SJCRH30 (cell line): ENCODE data around the gene USP17L28. TPM values are rescaled to one million over a fixed set of nuclear protein-coding genes. Genes with fewer than 3 reads are reported as not detected.
"Not testable (repeated sequence)": the region's sequence is repeated elsewhere in the genome, so short reads cannot be mapped to it uniquely, and the experiment has no call there.

Source experiments
- DNase-seq, 2 experiments: peaks; one replicate each; pipeline ENCODE4 v3.0.0-alpha.2; 2015 to 2020
- H3K27ac ChIP-seq: fragments of 250-450 bp; sonication (Bioruptor Pico); 2 replicates; pipeline ENCODE4 v1.5.1; 2020; ENCODE audit warnings: mild to moderate bottlenecking, moderate library complexity
- H3K27me3 ChIP-seq: fragments of 250-450 bp; sonication (Bioruptor Pico); 2 replicates; pipeline ENCODE4 v1.5.1; 2020; ENCODE audit warnings: mild to moderate bottlenecking, moderate library complexity
- H3K36me3 ChIP-seq: fragments of 250-450 bp; sonication (Bioruptor Pico); 2 replicates; pipeline ENCODE4 v1.5.1; 2020; ENCODE audit warnings: mild to moderate bottlenecking, moderate library complexity
- H3K4me1 ChIP-seq: fragments of 250-450 bp; sonication (Bioruptor Pico); 2 replicates; pipeline ENCODE4 v1.5.1; 2020; ENCODE audit warnings: mild to moderate bottlenecking, moderate library complexity
- H3K4me3 ChIP-seq: fragments of 250-450 bp; sonication (Bioruptor Pico); 2 replicates; pipeline ENCODE4 v1.5.1; 2020; ENCODE audit warnings: mild to moderate bottlenecking, moderate library complexity
- H3K9me3 ChIP-seq: fragments of 250-450 bp; sonication (Bioruptor Pico); replicated peaks from 2 replicates; pipeline ENCODE4 v1.5.1; 2020; ENCODE audit warnings: mild to moderate bottlenecking, moderate library complexity
- total RNA-seq: library from RNA; depleted of rRNA; stranded (reverse); fragments of >200 nt; shearing (Covaris generic); gene quantifications from 2 replicates; pipeline ENCODE4 v1.2.3, GENCODE V29; 2014; rRNA removed

Gene USP17L28, protein sequence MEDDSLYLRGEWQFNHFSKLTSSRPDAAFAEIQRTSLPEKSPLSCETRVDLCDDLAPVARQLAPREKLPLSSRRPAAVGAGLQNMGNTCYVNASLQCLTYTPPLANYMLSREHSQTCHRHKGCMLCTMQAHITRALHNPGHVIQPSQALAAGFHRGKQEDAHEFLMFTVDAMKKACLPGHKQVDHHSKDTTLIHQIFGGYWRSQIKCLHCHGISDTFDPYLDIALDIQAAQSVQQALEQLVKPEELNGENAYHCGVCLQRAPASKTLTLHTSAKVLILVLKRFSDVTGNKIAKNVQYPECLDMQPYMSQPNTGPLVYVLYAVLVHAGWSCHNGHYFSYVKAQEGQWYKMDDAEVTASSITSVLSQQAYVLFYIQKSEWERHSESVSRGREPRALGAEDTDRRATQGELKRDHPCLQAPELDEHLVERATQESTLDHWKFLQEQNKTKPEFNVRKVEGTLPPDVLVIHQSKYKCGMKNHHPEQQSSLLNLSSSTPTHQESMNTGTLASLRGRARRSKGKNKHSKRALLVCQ
- not detected in 2 replicates for total RNA-seq

DNA sequence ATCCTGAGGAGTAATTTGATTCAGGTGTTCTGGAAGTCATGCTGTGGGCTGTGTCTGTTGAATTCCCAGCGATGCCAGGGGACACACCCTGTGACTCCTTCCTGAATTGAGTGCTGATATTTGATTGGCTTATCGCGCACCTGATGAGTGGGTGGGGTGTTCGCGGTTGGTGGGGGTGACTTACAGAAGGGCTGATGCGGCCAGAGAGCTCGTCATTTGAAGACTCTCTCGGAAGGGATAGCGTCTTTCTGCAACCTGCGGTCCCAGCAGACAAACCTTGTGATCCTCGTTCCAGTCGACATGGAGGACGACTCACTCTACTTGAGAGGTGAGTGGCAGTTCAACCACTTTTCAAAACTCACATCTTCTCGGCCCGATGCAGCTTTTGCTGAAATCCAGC lies at the start of gene USP17L28:
Gene USP17L28, plus strand, starts transcription at position 301 of the 400 bp plus-strand sequence. Its CDS starts 0 bp downstream, at position 301.
- not testable (repeated sequence) for H3K27ac ChIP-seq, H3K4me1 ChIP-seq, H3K4me3 ChIP-seq, DNase-seq, H3K36me3 ChIP-seq, H3K9me3 ChIP-seq, H3K27me3 ChIP-seq

DNA sequence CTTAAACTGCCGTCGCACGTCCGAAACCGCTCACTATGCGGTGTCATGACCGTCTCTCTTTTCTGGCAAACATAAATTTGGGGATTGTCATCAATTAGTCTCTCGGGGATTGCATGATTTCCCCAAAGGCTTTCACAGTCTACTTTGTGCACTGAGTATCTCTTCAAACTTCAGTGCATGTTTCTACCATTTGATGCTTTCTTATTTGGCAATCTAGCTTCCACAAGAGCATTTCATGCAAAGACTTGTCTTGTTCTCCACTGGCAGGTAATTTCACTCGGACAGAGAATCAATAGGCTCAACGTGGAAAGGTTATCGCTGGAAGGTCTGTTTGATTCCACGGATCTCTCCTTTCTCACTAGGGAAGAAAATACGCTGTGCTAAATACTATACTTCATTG lies 24.5 kb upstream of the USP17L28 start:
- H3K4me1 ChIP-seq, H3K4me3 ChIP-seq, H3K27me3 ChIP-seq, DNase-seq, H3K36me3 ChIP-seq, H3K9me3 ChIP-seq, H3K27ac ChIP-seq: not testable (repeated sequence)

DNA sequence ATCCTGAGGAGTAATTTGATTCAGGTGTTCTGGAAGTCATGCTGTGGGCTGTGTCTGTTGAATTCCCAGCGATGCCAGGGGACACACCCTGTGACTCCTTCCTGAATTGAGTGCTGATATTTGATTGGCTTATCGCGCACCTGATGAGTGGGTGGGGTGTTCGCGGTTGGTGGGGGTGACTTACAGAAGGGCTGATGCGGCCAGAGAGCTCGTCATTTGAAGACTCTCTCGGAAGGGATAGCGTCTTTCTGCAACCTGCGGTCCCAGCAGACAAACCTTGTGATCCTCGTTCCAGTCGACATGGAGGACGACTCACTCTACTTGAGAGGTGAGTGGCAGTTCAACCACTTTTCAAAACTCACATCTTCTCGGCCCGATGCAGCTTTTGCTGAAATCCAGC lies 23.8 kb upstream of the USP17L28 start, which contains the start of gene USP17L24:
Gene USP17L24, plus strand, starts transcription at position 301 of the 400 bp plus-strand sequence. Its CDS starts 0 bp downstream, at position 301.
- H3K27me3 ChIP-seq, H3K9me3 ChIP-seq, H3K4me1 ChIP-seq, H3K36me3 ChIP-seq, H3K27ac ChIP-seq, H3K4me3 ChIP-seq, DNase-seq: not testable (repeated sequence)

DNA sequence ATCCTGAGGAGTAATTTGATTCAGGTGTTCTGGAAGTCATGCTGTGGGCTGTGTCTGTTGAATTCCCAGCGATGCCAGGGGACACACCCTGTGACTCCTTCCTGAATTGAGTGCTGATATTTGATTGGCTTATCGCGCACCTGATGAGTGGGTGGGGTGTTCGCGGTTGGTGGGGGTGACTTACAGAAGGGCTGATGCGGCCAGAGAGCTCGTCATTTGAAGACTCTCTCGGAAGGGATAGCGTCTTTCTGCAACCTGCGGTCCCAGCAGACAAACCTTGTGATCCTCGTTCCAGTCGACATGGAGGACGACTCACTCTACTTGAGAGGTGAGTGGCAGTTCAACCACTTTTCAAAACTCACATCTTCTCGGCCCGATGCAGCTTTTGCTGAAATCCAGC lies 19.1 kb upstream of the USP17L28 start, which contains the start of gene USP17L25:
Gene USP17L25, plus strand, starts transcription at position 301 of the 400 bp plus-strand sequence. Its CDS starts 0 bp downstream, at position 301.
- not testable (repeated sequence) for DNase-seq, H3K27ac ChIP-seq, H3K27me3 ChIP-seq, H3K9me3 ChIP-seq, H3K4me1 ChIP-seq, H3K36me3 ChIP-seq, H3K4me3 ChIP-seq

DNA sequence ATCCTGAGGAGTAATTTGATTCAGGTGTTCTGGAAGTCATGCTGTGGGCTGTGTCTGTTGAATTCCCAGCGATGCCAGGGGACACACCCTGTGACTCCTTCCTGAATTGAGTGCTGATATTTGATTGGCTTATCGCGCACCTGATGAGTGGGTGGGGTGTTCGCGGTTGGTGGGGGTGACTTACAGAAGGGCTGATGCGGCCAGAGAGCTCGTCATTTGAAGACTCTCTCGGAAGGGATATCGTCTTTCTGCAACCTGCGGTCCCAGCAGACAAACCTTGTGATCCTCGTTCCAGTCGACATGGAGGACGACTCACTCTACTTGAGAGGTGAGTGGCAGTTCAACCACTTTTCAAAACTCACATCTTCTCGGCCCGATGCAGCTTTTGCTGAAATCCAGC lies 14.3 kb upstream of the USP17L28 start, which contains the start of gene USP17L26:
Gene USP17L26, plus strand, starts transcription at position 301 of the 400 bp plus-strand sequence. Its CDS starts 0 bp downstream, at position 301.
- not testable (repeated sequence) for H3K27ac ChIP-seq, H3K4me3 ChIP-seq, H3K27me3 ChIP-seq, H3K9me3 ChIP-seq, H3K4me1 ChIP-seq, H3K36me3 ChIP-seq, DNase-seq

DNA sequence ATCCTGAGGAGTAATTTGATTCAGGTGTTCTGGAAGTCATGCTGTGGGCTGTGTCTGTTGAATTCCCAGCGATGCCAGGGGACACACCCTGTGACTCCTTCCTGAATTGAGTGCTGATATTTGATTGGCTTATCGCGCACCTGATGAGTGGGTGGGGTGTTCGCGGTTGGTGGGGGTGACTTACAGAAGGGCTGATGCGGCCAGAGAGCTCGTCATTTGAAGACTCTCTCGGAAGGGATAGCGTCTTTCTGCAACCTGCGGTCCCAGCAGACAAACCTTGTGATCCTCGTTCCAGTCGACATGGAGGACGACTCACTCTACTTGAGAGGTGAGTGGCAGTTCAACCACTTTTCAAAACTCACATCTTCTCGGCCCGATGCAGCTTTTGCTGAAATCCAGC lies 9.6 kb upstream of the USP17L28 start, which contains the start of gene USP17L5:
Gene USP17L5, plus strand, starts transcription at position 301 of the 400 bp plus-strand sequence. Its CDS starts 0 bp downstream, at position 301.
- DNase-seq, H3K4me1 ChIP-seq, H3K36me3 ChIP-seq, H3K4me3 ChIP-seq, H3K27ac ChIP-seq, H3K27me3 ChIP-seq, H3K9me3 ChIP-seq: not testable (repeated sequence)

DNA sequence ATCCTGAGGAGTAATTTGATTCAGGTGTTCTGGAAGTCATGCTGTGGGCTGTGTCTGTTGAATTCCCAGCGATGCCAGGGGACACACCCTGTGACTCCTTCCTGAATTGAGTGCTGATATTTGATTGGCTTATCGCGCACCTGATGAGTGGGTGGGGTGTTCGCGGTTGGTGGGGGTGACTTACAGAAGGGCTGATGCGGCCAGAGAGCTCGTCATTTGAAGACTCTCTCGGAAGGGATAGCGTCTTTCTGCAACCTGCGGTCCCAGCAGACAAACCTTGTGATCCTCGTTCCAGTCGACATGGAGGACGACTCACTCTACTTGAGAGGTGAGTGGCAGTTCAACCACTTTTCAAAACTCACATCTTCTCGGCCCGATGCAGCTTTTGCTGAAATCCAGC lies 4.8 kb upstream of the USP17L28 start, which contains the start of gene USP17L27:
Gene USP17L27, plus strand, starts transcription at position 301 of the 400 bp plus-strand sequence. Its CDS starts 0 bp downstream, at position 301.
- not testable (repeated sequence) for H3K4me3 ChIP-seq, H3K27me3 ChIP-seq, DNase-seq, H3K27ac ChIP-seq, H3K36me3 ChIP-seq, H3K4me1 ChIP-seq, H3K9me3 ChIP-seq

DNA sequence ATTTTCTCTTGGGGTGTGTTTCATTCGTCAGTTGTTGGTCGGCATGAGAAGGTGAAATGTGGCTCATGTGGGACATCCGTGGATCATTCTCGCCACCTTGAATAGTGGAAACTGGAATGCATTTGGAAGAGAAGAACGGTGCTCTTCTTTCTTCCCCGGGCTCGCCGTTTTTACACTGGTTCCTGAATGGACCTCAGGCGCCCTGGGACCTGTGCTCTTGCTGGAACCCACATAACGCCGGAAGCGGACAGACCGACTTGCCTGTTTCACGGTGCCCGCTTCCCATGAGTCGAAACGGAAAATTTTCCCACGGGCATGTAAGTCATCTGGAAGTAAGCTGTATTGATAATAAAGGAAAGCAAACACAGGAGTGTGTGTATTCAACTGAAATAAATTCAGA lies 2.2 kb downstream of the USP17L28 start:
- not testable (repeated sequence) for H3K27me3 ChIP-seq, H3K4me3 ChIP-seq, H3K9me3 ChIP-seq, H3K27ac ChIP-seq, H3K36me3 ChIP-seq, H3K4me1 ChIP-seq, DNase-seq

DNA sequence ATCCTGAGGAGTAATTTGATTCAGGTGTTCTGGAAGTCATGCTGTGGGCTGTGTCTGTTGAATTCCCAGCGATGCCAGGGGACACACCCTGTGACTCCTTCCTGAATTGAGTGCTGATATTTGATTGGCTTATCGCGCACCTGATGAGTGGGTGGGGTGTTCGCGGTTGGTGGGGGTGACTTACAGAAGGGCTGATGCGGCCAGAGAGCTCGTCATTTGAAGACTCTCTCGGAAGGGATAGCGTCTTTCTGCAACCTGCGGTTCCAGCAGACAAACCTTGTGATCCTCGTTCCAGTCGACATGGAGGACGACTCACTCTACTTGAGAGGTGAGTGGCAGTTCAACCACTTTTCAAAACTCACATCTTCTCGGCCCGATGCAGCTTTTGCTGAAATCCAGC lies 4.6 kb downstream of the USP17L28 start, which contains the start of gene USP17L29:
Gene USP17L29, plus strand, starts transcription at position 301 of the 400 bp plus-strand sequence. Its CDS starts 0 bp downstream, at position 301.
- H3K4me1 ChIP-seq, DNase-seq, H3K4me3 ChIP-seq, H3K36me3 ChIP-seq, H3K9me3 ChIP-seq, H3K27ac ChIP-seq, H3K27me3 ChIP-seq: not testable (repeated sequence)

DNA sequence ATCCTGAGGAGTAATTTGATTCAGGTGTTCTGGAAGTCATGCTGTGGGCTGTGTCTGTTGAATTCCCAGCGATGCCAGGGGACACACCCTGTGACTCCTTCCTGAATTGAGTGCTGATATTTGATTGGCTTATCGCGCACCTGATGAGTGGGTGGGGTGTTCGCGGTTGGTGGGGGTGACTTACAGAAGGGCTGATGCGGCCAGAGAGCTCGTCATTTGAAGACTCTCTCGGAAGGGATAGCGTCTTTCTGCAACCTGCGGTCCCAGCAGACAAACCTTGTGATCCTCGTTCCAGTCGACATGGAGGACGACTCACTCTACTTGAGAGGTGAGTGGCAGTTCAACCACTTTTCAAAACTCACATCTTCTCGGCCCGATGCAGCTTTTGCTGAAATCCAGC lies 14.1 kb downstream of the USP17L28 start, which contains the start of gene USP17L30:
Gene USP17L30, plus strand, starts transcription at position 301 of the 400 bp plus-strand sequence. Its CDS starts 0 bp downstream, at position 301.
- not testable (repeated sequence) for DNase-seq, H3K4me3 ChIP-seq, H3K27ac ChIP-seq, H3K27me3 ChIP-seq, H3K4me1 ChIP-seq, H3K9me3 ChIP-seq, H3K36me3 ChIP-seq

DNA sequence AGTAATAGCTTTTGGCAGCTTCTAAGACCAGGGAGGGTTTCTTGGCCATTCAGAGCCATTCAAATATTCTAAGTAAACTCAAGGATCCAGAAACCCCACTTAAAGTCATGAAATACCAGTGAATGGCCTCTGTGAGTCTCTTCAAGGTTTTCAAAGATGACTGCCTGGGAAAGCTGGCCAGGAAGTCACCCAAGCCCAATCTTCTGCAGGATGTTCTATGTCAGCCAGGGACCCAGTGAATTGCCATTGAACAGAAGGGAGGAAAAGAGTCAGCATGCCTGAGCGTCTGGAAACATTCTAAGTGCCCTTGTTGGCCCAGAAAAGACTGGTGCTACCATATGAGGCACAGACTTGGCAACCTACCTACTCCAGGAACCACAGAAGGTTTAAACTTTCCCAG lies 31.2 kb downstream of the USP17L28 start:
- not testable (repeated sequence) for H3K4me1 ChIP-seq, H3K36me3 ChIP-seq, H3K27me3 ChIP-seq, H3K4me3 ChIP-seq, DNase-seq, H3K9me3 ChIP-seq, H3K27ac ChIP-seq

DNA sequence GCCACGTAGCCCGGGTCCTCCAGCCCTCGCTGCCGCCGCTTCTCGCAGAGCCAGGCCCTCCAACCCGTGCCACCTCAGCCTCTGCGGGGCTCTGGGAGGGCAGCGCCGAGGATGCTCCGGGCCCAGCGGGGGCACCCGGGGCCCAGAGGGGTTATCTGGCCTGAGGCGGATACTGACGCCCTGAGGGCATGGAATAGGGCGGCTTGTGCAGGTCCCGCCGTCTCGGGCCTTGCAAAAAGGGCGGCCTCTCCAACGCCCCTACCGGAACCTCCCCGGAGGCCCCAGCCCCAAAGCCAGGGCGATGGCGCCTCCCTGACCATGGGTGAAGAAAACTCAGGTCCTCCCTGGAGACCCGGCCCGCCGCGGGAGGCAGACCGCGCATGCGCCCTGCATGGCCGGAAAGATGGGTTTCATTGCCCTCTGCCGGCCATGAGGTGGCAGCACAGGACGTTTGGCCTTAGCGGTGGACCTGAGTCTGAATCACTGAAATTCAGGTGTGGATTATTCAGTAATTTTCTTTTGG lies 32.4 kb downstream of the USP17L28 start:
- not testable (repeated sequence) for H3K27me3 ChIP-seq, H3K4me1 ChIP-seq, H3K9me3 ChIP-seq, H3K27ac ChIP-seq, H3K4me3 ChIP-seq, H3K36me3 ChIP-seq
- DNase-seq, result peak in 1 of 2 experiments; percentile 24

DNA sequence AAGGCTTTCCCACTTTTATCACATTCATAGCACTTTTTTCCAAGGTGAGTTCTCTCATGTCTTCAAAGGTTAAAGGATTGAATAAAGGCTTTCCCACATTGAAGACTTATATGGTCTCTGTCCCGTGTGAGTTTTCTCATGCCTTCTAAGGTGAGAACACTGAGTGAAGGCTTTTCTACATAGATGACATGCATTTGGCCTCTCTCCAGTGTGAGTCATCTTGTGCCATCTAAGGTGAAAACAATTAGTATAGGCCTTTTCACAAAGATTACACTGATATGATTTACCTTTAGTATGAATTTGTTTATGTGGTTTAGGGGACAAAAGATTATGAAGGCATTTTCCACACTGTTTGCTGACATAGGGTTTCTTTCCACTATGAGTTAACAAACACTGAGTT lies 35.4 kb downstream of the USP17L28 start:
- no peaks in the 10 kb centered on the region for H3K4me1 ChIP-seq
- no peaks in the 10 kb centered on the region for H3K9me3 ChIP-seq
- H3K36me3 ChIP-seq, result no peaks in the 10 kb centered on the region
- H3K27ac ChIP-seq, result no peak overlapping the region
- no peak overlapping the region for H3K4me3 ChIP-seq
- DNase-seq, result no peak
- no peaks in the 10 kb centered on the region for H3K27me3 ChIP-seq

DNA sequence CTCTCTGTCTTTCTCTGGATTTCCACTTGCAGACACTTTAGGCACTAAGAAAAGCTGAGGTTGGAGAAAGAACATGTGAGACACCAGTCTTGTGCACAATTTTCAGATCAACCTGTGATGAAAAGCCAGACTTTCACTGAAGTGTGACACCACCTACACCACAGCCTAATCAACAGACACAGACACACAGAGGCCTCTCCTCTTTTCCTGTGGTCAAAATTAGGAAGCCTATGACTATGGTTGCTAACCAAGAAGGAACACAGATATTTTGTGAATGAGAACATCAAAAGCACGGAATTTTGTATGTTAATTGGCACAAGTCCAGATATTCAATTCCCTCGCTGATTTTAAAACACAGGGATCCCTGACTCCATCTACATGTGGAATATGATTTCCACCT lies 40.3 kb downstream of the USP17L28 start:
- not testable (repeated sequence) for H3K9me3 ChIP-seq, DNase-seq

More for the DNA sequence above, 40.3 kb downstream of the USP17L28 start:
- H3K27me3 ChIP-seq, H3K36me3 ChIP-seq, H3K27ac ChIP-seq, H3K4me1 ChIP-seq, H3K4me3 ChIP-seq: not testable (repeated sequence)
